DMS 273 (cell line): ENCODE results near the gene SUGCT.
"Not testable (repeated sequence)": the region's sequence is repeated elsewhere in the genome, so short reads cannot be mapped to it uniquely, and the experiment has no call there.

Source experiments
- DNase-seq: peaks from one replicate; lab custom pipeline; 2025; ENCODE audit not compliant: unreplicated experiment; lab: John Stamatoyannopoulos, UW

SUGCT gene

DNA sequence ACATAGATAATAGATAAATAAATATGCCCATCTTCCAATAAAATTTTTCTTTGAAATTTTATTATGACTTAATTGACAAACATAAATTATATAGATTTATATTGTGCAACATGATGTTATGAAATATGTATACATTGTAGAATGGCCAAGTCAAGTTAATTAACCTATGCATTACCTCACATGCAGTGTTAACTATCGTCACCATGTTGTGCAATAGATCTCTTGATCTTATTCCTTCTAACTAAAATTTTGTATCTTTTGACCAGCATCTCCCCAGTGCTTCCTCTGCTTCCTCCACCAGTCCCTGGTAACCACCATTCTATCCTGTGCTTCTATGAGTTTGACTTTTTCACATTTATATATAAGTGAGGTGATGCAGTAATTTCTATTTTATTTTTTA, 259.6 kb downstream of the SUGCT start:
- no peak for DNase-seq

DNA sequence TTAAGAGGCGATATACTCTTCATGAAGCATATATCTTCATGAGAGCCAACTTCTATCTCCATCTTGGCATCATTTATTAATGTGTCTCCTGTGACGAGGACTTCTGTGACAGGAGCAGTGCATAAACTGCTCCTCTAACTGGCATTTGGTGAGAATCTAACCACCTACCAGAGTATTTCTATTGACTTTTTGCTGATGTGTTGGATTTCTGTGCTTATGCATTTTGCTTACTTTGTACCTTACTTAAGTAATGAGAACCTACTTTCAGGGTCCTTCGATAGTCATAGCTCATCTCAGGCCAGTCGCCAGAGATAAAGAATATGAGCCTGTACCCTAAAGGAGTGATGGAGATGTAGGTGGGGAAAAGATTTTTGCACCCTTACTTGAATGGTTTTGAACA, 265.7 kb downstream of the SUGCT start:
- no peak for DNase-seq

DNA sequence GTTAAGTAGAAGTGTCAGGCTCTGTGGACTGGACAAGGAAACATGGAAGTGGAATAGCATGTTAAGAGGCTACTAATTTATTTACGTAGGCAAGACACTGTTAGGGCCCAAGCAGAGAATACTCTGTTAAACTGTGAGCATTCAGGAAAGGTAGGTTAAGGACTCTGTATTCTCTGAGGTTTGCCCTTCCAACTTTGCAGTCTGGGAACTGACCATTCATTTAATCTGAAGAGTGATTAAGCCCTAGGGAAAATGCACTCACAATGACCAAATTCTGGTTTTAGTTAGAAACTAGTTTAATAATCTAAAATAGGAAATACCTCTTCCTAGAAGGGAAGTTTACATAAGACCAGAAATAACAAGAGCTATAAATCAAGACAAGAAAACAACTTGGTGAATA, 266.6 kb downstream of the SUGCT start:
- DNase-seq = no peak

DNA sequence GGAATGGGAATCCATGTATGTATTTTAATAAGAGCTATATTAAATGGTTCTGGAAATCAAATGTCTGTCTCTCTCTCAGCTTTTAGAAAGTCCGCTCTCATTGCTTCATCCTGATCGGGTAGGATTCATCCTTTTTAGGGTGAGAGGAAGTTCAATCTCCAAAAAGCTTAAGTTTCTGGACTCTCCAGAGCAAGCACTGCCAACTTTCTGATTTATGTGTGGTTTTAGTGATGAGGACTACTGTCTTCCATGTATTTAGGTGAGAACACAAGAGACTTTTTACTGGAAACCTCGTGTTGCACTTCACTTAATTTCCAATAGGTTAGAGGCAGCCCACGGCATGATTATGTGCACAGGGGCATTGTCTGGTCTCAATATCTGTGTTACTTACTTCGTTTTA, 267.9 kb downstream of the SUGCT start:
- DNase-seq = no peak

DNA sequence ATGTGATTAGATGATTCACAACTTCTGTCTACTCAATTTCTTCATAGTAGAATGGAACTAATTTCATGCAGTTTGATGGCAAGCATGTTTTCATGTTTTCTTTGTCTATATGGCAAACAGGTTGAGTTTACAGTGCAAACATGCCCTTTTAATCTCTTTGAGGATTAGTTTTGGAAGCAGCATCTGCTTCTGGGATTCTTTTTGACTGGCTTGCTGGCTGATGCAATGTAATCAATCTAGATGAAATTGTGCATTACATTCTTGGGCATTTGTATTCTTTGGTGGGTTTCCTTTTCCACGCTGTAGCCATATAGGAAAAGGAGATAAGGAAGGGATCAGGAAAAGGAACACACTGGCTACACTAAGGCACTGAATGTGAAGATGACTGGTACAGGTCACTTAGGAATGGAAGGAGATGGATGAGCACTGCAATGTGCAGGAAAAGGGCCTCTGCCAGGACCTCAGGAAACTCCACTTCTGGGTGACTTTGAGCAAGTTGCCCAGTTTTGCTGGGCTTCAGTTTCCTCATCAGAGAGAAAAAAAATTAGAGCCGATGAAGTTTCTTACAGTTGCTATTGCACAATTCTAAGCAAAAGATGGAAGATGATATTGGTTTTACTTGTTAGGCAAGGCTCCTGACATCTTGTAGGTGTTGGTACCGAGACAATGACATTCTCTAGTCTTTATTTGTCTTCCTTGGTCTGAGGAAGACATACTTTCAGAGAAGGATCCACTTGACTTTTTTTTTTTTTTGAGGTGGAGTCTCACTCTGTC, 269.1 kb downstream of the SUGCT start:
- DNase-seq = no peak

DNA sequence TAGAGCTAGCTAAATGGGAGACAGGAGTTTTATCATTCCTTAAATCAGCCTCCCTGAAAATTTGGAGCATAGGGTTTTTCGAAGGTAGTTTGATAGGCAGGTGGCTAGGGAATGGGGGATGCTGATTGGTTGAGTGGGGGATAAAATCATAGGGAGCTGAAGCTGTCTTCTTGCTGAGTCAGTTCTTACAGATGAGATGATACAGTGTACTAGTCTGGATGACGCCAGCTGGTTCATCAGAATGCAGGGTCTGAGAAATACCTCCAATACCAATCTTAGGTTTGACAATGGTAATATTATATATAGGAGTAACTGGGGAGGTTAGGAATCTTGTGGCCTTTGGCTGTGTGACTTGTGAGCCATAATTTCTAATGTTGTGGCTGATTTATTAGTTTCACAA, 271.2 kb downstream of the SUGCT start:
- no peak for DNase-seq

DNA sequence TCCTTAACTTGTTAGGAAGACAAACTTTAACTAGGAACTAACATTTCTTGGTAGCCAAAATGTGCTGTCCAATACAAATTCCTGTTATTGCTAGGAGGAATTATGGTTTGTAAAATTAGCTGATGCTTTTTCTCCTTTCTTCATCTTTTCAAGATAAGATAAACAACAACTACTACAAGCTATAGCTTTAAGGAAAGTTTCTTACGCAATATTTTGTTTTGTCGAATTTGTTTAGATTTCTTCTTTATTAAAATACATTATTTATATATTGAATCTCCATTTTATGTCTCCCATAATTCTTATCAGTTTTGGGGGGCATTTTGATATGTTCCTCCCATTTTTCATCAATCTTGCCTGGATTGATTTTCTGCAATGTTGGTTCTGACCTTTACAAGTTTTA, 277.5 kb downstream of the SUGCT start:
- DNase-seq = no peak

DNA sequence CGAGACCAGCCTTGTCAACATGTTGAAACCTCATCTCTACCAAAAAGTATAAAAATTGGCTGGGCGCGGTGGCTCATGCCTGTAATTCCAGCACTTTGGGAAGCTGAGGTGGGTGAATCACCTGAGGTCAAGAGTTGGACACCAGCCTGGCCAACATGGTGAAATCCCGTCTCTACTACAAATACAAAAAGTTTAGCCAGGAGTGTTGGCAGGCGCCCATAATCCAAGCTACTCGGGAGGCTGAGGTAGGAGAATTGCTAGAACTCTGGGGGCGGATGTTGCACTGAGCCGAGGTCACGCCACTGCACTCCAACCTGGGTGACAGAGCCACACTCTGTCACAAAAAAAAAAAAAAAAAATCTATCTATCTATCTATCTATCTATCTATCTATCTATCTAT, 279.9 kb downstream of the SUGCT start:
- DNase-seq = not testable (repeated sequence)

DNA sequence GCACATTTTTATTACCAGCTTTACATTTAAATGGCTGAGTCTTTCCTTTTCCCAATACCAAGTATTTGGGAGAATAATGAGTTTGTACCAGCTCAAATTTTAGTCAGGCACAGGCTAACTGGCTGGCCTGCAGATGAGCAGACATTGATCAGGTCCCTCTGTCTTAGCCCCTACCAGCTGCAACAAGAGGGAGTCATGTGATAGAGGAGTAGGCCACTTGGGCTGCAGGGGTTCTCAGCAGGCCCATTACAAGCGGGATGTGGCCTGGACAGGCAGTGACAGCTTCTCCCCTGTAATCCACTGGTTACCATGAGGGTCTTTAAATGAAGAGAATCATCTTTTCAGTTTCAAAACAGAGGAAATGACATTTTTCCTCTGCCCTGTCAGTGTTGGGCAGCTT, 283.6 kb downstream of the SUGCT start:
- DNase-seq = no peak

DNA sequence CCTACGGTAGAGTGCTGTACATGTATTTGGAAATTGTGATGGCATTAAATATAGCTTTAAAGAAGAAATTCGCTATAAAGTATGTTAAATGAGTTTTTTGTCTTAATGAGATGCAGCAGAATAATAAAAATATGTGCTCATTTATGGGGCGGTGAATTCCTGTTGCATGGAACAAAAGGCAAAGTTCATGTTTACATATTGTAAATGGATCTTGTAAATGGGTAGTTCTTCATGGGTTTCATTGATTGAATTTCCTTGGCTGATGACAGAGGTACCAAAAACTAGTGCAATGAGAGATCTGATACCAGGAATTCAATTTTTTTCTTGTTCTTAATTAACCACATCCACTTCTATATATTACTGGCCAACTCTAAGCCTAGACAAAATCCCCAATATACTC, 284.2 kb downstream of the SUGCT start:
- no peak for DNase-seq

DNA sequence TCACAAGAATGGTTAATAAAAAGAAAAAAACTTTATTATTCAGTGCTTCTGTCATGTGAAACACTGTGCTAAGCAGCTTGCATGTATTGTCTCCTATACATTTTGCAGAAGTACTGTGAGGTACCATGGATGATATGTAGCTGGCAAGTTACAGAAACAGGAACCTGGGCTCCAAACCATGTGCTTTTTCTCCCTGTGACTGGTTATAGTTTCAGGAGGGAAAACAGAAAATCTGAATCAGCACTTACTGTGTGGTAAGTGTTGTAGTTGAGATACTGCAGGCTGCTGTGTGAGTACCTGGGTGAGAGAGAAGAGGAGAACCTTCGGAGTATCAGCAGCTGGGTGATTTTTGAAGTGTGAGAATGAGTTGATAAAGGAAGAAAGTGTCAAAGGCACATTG, 285.0 kb downstream of the SUGCT start:
- DNase-seq = no peak

DNA sequence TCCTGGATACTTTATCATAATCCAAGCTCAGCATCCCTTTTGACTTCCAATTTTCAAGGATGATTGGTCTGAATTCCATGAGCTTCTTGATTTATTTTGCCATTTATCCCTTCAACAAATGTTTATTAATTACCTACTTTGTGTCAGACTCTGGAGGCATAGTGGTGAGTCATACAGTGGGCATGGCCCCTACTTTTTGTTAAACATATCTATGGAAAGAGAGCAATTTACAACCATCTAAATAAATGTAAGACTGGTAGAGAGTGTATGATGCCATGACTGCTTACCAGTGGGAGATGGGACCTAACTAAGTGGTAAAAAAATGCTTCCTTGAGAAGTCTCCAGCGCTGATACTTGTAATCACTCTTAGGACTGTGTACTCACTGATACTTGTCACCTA, 286.6 kb downstream of the SUGCT start:
- no peak for DNase-seq

DNA sequence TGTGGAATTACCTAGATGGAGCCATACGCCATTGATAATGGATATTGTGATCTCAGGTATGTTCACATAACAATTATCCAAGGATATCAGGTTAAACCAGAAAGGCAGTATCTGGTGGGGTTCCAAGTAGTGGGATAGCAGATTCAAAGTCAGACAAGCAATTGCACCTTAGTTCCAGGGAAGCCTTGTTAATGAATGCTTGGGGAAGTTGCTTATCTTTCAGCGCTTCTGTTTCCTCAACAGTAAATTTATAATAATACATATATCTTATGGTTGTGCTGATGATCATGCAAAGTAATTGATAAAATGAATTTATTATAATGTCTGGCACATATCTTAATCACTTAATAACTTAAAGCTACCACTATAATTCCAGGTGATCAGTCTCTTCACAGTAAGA, 290.9 kb downstream of the SUGCT start:
- DNase-seq = no peak

DNA sequence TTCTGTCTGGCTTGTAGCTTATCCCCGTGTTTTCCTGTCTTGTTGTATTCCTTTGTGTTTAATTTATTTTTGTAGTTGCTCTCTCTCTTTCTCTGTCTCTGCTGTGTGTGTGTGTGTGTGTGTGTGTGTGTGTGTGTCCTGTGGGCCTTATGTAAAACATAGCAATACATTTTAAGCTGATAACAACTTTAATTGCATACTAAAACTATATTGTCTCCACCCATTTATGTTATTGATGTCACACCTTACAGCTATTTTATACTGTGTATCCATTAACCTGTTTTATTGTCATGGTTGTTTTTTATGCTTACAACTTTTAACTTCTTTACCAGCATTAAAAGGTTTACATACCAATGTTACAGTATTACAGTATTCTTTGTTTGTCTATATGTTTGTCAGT, 293.6 kb downstream of the SUGCT start:
- DNase-seq = no peak

DNA sequence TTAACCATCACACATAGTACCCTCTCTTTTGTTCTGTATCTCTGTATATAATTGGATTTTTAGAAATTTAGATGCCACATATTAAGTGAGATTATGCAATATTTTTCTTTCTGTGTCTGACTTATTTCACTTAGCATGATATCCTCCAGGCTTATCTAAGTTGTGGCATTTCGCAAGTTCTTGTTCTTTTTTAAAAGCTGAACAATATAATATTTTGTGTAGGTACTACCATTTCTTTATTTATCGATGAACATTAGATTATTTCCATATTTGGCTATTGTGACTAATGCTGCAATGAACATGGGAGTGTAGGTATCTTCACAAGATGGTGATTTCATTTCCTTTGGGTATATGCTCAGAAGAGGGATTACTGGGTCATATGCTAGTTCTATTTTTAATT, 295.0 kb downstream of the SUGCT start:
- no peak for DNase-seq

DNA sequence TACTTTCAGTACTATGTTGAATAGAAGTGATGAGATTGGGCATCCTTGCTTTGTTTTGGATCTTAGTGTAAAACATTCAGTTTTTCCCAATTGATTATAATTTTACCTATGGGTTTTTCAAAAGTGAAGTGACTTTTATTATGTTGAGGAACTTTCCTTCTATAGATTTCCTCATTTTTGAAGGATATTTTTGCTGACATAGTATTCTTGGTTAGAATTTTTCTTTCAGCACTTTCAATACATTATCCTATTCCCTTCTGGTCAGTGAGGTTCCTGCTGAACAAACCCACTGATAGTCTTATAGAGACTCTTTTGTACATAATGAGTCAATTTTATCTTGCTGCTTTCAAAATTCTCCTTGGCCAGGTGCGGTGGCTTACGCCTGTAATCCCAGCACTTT, 297.2 kb downstream of the SUGCT start:
- no peak for DNase-seq

DNA sequence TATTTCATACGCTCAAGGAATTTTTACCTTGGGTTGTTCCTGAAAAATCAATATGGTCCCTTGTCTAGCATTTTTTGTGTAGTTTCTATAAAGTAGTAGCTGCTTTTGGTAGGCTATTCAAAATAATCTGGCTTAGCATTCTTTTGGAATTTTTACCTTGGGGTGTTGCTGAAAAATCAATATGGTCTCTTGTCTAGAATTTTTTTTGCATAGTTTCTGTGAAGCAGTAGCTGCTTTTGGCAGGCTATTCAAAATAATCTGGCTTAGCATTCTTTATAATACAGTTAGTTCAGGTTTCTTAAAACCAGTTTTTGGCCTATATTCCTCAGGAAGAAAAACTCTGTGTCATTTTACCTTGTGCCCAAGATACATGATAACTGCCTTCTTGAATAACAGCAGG, 301.9 kb downstream of the SUGCT start:
- no peak for DNase-seq

DNA sequence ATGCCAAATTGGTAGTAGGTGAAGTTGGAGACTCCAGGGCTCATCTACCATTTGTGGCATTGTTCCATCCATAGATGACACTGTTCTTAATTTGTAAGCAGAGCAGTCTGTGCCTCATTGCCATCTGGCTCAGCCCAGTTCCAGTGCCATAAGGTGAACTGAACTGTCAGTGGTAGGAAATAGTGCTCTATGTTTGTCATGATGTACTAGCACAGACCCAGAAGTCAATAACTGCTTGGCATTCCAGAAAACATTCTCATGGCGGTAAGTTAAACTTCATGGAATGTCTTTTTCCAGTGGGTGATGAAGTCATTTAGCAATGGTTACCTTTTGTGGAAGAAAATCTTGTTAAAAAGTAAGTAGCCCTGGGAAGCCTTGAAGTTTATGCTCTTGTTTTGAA, 302.7 kb downstream of the SUGCT start:
- DNase-seq = peak; percentile 80

DNA sequence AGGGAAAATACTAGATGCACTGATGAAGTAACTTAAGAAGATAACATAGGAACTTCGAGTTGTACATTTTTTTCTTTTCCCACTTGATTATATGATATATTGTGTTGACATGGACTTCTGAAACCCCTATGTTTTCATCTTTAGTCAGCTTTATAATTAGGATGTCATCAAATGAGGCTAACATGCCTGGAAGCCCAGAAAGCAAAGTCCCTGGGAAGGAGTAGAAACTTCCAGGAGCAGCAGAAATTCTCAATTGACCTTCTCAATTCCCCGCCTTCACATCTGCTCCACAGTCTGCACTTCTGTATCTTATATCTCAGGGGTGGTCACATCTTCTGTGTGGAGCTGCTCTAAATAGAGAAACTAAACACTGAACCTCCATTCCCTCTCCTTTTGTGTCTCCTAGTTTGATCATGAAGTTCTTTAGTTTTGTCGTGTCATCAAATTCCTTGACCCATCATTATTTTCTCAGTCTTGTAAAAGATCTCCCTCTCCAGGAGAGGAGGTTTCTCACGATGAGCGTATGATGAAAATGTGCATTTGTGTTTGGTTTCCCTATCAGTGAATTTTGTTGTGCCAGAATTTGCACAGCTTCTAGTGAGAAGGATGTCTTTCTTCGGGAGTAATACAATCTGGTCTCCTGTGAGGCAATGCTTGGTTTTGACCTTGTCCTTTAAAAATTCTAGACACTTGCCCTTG, 303.3 kb downstream of the SUGCT start:
- DNase-seq = peak; percentile 32

DNA sequence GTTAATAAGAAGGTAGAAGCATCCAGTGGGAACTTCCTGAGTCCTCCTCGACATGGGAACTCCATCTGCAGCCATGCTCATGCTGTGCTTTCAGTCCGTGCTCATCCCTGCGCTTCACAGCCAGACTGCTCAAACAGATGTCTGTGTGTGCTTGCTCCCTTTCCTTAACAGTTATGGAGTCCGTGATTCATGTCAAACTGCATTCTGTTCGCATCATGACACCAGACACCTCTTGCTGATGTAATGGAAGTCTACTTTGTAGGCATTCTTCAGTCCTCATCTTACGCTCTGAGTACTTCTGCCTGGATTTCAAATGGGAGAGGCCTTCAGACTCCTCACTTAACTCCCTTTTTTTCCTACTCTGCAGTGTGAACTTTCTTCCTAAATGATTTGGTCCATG, 304.9 kb downstream of the SUGCT start:
- DNase-seq = peak; percentile 18

DNA sequence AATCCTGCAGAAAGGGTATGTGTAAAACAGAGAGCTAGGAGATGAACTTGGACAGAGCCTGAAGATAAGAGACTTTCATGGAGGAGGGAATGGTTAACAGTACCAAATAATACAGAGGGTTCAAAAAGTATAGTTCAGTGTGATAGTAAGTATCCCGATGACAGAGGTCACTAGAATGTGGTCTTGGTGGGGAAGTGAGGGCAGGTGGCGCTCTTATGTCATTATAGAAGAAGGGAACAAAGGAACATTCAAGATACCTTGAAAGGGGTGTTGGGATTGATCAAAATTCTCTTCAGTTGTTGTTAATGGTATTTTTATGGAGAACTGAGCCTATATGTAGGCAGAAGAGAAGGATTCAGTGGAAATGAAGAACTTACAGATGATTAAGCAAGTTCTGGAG, 312.5 kb downstream of the SUGCT start:
- no peak for DNase-seq

DNA sequence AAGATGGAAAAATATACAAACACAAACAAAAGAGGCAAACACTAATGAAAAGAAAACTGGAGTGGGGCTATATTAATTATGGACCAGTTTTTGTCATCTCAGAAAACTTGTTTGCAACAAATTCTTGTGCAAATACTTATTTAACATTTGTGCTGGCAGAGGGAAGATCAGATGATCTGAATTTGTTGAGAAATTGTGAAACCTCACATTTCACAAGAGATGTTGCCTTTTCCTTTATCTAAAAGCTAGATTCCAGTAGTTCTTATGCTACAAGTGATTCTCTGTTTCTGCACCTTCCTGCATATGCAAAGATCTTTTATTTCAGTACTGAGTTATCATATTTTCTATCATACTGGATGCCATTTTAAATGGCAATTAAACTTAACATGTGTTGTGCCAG, 320.7 kb downstream of the SUGCT start:
- no peak for DNase-seq
